Activated naive CD4-positive, alpha-beta T cell treated with anti-CD3 and anti-CD28 coated beads, Interleukin-2, amount 50 U/mL, for 16 hours (primary cell): Measurements from ENCODE around the gene NEURL4.

Source experiments
- DNase-seq: peaks from one replicate; pipeline ENCODE4 v3.0.0-alpha.2; 2020

The NEURL4 gene

DNA sequence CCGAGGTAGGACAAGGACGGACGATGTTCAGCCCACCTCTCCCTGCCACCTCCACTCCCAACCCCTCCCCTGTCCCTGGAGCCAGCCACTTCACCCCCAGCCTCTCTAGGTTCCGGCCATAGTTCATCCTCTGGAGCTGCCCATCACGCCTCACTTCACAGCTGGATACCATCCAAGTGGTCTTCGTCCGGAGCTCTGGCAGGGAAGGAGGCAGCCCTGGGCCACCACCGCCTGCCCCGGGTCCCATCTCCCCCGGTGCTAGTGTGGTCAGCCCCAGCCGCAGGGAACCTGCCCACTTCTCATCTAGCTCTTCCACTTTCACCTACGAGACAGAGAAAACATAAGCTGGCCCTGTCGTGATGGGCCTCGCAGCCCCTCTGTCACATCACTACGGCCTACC is 7.7 kb downstream of the NEURL4 start:
- DNase-seq, result no peak

- no peak for DNase-seq
Observed at GRCh38 chr17:7318121-7318860, 10.8 kb downstream of the NEURL4 start.

DNA sequence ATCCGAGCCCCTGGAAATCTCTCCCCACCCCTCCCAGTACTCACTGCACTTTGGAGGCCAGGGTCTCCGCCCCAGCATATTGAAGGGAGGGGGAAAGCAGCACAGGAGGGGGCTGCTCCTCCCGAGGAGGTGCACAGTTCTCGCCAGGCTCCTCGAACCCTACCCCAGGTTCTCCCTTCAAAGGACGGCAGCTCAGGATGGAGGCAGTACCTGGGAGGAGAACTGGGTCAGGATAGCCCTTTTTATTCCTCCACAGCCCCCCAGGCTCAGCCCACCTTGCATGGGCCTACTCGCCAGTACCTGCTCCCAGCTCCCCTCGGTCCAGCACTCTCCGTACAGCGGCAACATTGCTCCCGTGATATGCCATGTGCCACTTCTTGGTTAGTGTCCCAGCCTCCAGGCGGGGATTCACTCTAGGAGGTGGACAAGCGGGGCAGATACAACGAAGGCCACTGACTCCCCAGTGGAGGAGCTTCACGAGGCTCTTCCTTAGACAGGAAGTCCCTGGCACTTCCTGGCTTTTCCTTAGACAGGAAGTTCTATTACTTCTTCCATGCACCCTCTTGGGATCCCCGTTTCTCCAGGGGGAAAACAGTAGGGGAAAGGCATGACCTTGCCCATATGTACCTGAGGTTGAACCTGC is 11.9 kb downstream of the NEURL4 start:
- DNase-seq, result no peak

DNA sequence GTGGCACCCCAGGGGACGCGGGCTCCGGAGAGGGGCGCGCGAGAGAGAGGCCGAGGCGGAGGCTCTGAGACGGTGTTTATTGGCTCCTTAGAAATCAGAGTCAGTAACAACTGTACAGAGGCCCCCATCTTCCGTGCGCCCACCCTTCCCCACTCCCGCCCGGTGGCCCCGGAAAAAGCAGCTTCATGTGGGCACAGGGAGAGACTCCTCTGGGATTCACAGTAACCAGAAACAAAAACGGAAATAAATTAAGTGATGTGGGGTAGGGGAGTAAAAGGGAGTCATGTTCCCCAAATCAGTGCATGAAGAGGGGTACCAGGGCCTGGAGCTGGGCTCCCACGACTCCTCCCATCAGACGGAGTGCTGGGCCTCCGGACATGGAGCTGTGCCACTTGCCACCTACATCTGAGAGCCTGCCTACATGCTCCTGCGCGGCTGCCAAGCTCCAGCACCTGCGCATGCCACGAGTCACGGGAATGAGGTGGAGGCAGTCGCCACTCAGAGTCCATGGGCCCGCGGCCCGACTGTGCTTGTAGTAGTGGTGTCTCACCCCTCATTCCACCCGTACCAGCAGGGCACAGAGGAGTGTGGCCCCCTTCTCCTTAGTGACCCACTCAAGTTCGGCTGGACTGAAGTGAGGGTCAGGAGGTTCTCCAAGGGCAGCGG is 13.4 kb downstream of the NEURL4 start:
- no peak for DNase-seq

GRCh38 chr17:7314719-7315569 is 14.2 kb downstream of the NEURL4 start, which contains the start of gene GPS2:
Gene GPS2, minus strand, starts transcription at chr17:7315360. Its CDS starts 308 bp downstream, at chr17:7315052.
- peak; percentile 94 for DNase-seq

DNA sequence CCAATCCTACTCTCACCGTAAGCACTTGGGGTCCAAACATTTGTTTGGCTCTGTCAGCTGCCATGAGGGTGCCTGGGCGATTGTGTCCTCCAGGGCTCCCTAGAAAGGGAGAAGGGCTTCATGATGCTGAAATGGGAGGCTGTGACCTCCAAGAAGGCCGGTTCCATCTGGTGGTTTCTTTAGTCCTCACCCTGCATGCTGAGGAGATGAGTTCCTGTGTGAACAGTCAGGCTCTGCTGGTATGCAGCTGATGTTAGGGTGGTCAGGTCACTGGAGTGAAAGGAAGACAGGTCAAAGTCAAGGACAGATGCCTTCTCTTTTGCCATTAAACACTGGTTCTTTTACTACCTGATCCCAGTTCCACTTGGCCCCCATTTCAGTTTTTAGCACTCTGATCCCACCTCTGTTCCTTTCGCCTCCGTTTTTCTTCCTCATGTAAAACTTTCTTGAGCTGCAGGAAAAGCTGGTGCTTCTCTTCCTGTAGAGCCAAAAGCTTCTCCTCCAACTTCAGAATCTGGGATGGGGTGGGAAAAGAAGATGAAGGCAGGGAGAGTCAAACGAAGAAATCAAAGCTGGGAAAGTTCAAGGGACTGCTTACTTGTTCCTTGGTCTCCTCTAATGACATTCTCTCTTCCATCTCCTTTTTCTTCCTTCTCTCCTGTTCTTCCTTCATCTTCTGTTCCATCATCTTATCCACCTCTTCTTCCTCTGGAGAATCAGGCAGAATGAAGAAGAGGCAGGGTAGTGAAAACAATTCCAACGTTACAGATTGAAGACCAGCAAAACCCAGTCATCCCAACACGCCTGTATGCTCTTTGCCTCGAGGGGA is 15.0 kb downstream of the NEURL4 start:
- DNase-seq, result peak; percentile 28

DNA sequence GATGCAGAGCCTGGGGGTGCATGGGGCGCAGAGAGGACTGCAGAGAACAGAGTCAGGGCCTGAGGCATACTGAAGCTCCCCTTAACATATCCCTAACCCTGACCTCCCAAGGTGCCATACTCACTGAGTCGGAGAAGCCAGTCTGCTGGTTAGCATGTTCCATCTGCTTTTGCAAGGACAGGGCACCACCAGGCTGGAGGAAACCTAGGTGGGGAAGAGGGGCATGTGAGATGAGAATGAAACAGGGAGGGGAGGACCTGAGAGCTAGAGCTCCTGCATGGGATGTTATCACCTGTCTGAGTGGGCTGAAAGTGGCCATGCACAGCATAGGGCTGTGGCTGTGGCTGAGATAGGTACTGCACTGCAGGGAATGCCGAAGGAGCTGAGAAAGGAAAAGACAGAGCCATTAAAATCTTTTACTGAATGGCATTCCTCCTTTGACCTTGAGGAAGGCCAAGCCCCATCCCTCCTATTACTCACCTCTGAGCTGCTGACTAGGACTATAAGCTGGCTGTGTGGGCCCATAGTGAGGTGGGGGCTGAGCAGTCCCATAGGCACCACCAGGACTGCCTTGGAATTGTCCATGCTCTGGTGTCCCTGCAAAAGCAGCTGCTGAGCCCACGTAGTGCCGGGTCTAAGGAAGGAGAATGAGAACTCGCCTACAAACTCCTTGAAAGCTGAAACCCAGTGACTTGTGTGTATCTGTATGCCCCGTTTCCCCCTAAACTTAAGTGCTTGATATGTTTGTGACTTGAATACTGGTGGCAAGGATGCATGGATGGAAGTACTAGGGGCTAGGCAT is 15.8 kb downstream of the NEURL4 start:
- peak; percentile 32 for DNase-seq

- DNase-seq, result no peak
Observed at GRCh38 chr17:7312432-7313087, 16.6 kb downstream of the NEURL4 start.

DNA sequence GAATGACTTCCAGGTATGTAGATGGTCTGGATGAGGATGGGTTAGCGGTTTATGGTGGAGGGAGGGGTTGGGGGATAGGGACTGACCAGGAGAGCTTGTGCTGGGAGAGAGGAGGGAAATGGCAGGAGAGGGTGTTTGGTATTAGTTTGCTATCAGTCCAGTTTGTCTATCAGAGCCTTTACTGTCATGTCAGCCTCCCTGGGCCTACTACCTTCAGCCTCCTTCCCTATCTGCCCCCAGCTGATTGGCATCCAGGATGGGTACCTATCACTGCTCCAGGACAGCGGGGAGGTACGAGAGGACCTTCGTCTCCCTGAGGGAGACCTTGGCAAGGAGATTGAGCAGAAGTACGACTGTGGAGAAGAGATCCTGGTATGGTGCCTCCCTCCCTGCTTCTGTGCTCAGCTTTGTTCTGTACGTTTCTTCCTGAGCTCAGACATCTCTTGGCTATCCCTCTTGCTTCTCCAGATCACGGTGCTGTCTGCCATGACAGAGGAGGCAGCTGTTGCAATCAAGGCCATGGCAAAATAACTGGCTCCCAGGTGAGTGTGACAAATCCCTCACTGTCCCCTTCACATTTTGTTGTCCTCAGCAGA is 17.9 kb downstream of the NEURL4 start:
- no peak for DNase-seq

- DNase-seq, result no peak
Observed at GRCh38 chr17:7309628-7310027, 19.5 kb downstream of the NEURL4 start.

DNA sequence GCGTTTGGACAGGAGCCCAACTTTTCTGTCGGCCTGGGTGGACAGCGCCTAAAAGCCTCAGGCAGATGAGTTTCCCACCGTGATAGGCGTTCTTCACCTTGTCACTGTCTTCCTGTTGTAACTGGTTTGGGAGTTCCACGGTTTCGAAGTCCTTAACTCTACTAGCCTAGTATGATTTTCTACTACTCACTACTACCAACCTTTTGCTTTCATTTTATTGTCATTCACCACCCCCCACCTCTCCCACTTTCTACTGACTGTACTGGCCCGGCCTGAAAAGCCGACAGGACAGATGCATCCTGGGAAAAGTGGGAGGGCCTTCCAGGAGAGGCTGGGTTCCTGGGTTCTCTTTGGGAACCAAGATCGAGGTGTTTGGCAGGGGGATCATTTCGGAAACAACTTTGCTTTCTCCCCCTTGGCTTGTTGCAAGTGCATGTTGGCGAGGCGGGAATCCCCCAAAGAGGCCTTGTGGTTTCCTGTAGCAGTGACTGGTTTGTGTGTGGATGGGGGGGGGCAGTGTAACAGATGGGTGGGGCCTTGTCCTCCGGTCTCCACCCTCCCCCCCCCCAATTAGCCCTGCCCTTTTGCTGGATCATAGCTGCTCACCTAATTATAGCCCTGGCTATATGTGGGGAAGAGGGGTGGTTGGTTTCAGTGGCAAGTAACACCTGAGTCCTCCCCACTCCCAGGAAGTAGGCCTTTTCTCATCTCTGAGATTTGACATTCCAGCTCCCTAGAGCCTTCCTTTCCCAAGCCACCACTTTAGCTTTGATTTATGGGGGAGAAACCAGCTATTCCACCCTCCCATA is 20.3 kb downstream of the NEURL4 start:
- DNase-seq, result peak; percentile 86

GRCh38 chr17:7307686-7308624 is 21.2 kb downstream of the NEURL4 start:
- DNase-seq, result peak; percentile 57

DNA sequence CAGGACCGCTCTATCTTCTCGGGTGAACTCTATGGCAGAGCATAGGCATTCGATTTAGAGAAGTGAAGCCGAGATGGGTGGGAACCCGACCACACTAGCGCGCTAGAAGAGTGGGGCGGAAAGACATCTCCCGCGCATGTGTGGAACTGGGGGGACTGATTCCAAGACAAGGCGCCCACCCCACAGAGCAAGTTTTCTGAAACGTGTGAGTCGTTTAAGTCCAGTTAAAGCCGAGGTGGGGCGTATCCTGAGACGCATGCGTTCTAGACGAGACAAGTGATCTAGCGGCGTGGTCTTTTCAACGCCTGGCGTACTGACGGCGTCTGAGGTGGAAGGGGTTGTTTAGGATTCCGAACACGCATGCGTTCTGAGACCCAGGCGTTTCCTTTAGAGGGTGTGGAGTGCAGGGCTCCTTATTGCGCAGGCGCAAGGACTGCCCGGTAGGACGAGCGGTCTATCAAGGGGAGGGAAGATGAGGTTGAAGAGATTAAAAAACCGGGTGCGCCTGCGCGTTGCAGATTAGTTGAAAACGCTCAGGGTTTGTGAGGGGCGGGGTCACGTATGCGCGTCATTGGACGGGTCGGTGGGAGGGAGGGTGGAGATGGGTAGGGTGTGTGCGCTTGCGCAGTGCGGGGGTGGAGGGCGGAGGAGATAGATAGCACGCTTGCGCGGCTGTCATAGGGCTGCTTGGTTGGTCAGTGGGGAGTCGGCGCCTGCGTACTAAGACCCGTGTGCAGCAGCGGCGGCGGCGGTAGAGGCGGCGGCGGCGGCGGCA is 22.0 kb downstream of the NEURL4 start, which contains the start of gene EIF5A:
TSS of gene EIF5A (plus strand) at position 718 of the 775 bp plus-strand sequence. CDS start 2,008 bp downstream, outside the sequence.
- DNase-seq, result peak; percentile 100

- DNase-seq, result no peak
Observed at GRCh38 chr17:7304179-7304578, 25.0 kb downstream of the NEURL4 start.

GRCh38 chr17:7296189-7296861 is 32.8 kb downstream of the NEURL4 start:
- peak; percentile 64 for DNase-seq
